ENCODE results near the gene NCOA1. TPM values are rescaled to one million over a fixed set of nuclear protein-coding genes. Genes with fewer than 3 reads are reported as not detected.

NCOA1 gene
- total and polyA plus RNA-seq, 2 donors (not counting 3 experiments of a cell fraction or from before 2014, with no cell fraction given) = 11.4 to 14.1 TPM

GRCh38 chr2:24638568-24638967, 147.5 kb downstream of the NCOA1 start:
- H2AFZ ChIP-seq (ENCODE audit: low read depth, low read length) = no peak overlapping the region
- TF ChIP-seq POLR2A (IDR thresholded peaks at IDR 0.05; ENCODE audit: low read depth, low read length) (no peak), EZH2 (IDR thresholded peaks at IDR 0.05; ENCODE audit: borderline replicate concordance, low read depth, low read length, severe bottlenecking) (no peak), JUN (IDR thresholded peaks at IDR 0.05; ENCODE audit: borderline replicate concordance, insufficient read depth, insufficient read length, low read depth) (no peak), MYC (IDR thresholded peaks at IDR 0.05; ENCODE audit: low read depth, low read length) (no peak), GATA2 (IDR thresholded peaks at IDR 0.05; ENCODE audit: insufficient read depth, insufficient read length, low read depth, low read length) (no peak), MAX (IDR thresholded peaks at IDR 0.05; ENCODE audit: insufficient read depth, insufficient read length) (no peak), POLR2AphosphoS5 (IDR thresholded peaks at IDR 0.05; ENCODE audit: insufficient read depth, low read depth, low read length) (no peak), FOS (IDR thresholded peaks at IDR 0.05; ENCODE audit: borderline replicate concordance, insufficient read depth, low read length) (no peak), CTCF (IDR thresholded peaks at IDR 0.05; ENCODE audit: extremely low read depth in 1 of 2, insufficient read depth in 1 of 2, low read depth in 1 of 2, low read length in 2 of 2) (no peak)
- H3K4me3 ChIP-seq (replicated peaks in 1 of 3; ENCODE audit: insufficient read depth in 1 of 3, low read depth in 1 of 3, low read length in 3 of 3) = no peak overlapping the region
- intact Hi-C loops (cut with micrococcal nuclease) (no loop called here), dilution Hi-C loops (cut with MboI; ENCODE audit: extremely low pct_ligation_motif_present, low sequenced_read_pairs) (no loop called here)
- H3K27me3 ChIP-seq (ENCODE audit: control insufficient read depth in 2 of 2, insufficient read depth in 2 of 2, low read length in 2 of 2) = no peaks in the 10 kb centered on the region
- H3K9me1 ChIP-seq (replicated peaks; ENCODE audit: control insufficient read depth, extremely low read depth, insufficient read depth, low read length) = no peaks in the 10 kb centered on the region
- H3K4me2 ChIP-seq (ENCODE audit: insufficient read depth, low read length) = no peak overlapping the region
- H3K79me2 ChIP-seq (ENCODE audit: control insufficient read depth, insufficient read depth, low read length) = no peaks in the 10 kb centered on the region
- DNase-seq (ENCODE audit: low read depth, low spot score) (no peak), FAIRE-seq (no peak)
- CTCF ChIA-PET = interaction anchor here (0.6 to 0.7 kb wide), 2 partner anchors 17 to 18 kb away, joined by 3 read pairs; no protein-coding TSS in a partner anchor
- H3K36me3 ChIP-seq (ENCODE audit: control insufficient read depth in 2 of 2, extremely low read depth in 1 of 2, insufficient read depth in 2 of 2, low read length in 2 of 2) = no peaks in the 10 kb centered on the region
- no peaks in the 10 kb centered on the region for H3K4me1 ChIP-seq (ENCODE audit: control insufficient read depth, extremely low read depth, insufficient read depth, low read length)
- no peaks in the 10 kb centered on the region for H3K9me3 ChIP-seq (replicated peaks; ENCODE audit: control insufficient read depth, insufficient read depth, low read length)
- no TSS peak for BruUV-seq (replicated peaks)
- H3K9ac ChIP-seq (replicated peaks; ENCODE audit: extremely low read depth, insufficient read depth, low read length) = no peak overlapping the region
- H3K27ac ChIP-seq (ENCODE audit: insufficient read depth, low read depth, low read length) = no peak overlapping the region
- POLR2A ChIA-PET = no interaction called here
- H4K20me1 ChIP-seq (replicated peaks; ENCODE audit: control insufficient read depth, extremely low read depth, insufficient read depth, low read length) = no peaks in the 10 kb centered on the region

Data from endothelial cell of umbilical vein (primary cell).